Keratinocyte (primary cell): ENCODE results near the gene LCTL.

Experiments
- EZH2 ChIP-seq: IDR thresholded peaks from one replicate; pipeline ENCODE4 v1.6.1; 2012; ENCODE audit warnings: inconsistent platforms, mild to moderate bottlenecking, low read length, moderate library complexity
- TF ChIP-seq, protein P1 (sequence below), 3 experiments: IDR thresholded peaks in 1 of 3; conservative IDR thresholded peaks in 1 of 3; optimal IDR thresholded peaks in 1 of 3; 2 replicates in 2 of 3; 3 replicates in 1 of 3; pipeline versions ENCODE3 to v1.5.1; 2011; ENCODE audit warnings: low read length in 3 of 3, mild to moderate bottlenecking in 3 of 3, moderate library complexity in 2 of 3, control low read depth in 1 of 3, inconsistent platforms in 1 of 3; ENCODE audit not compliant: insufficient read depth in 2 of 3; ENCODE audit errors: extremely low read depth in 1 of 3

DNA sequence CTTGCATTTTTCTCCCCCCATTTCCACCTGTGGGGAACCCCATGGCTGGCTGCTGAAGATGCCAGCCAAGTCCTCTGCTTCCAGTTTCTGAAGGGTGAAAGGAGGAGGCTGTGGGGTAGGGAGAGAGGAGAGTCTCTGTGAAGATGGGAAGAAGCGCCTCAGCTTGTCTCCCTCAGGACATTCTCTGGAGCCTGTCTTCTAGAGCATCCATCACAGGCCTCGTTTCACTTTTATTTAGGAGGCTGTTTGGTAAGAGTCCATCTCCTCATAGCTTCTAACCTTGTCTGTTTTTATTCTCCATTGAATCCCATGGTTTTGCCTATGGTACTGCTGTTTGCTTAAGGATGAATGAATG lies 8.8 kb upstream of the LCTL start:
- TF ChIP-seq EZH2: no peak
- TF ChIP-seq, protein P1, sequence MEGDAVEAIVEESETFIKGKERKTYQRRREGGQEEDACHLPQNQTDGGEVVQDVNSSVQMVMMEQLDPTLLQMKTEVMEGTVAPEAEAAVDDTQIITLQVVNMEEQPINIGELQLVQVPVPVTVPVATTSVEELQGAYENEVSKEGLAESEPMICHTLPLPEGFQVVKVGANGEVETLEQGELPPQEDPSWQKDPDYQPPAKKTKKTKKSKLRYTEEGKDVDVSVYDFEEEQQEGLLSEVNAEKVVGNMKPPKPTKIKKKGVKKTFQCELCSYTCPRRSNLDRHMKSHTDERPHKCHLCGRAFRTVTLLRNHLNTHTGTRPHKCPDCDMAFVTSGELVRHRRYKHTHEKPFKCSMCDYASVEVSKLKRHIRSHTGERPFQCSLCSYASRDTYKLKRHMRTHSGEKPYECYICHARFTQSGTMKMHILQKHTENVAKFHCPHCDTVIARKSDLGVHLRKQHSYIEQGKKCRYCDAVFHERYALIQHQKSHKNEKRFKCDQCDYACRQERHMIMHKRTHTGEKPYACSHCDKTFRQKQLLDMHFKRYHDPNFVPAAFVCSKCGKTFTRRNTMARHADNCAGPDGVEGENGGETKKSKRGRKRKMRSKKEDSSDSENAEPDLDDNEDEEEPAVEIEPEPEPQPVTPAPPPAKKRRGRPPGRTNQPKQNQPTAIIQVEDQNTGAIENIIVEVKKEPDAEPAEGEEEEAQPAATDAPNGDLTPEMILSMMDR (optimal IDR thresholded peaks at IDR 0.05 in 1 of 3, IDR thresholded peaks at IDR 0.05 in 1 of 3, conservative IDR thresholded peaks at IDR 0.05 in 1 of 3; ENCODE audit: extremely low read depth in 1 of 3, insufficient read depth in 2 of 3, low read length in 3 of 3): no peak
